Measurements from ENCODE around the gene APBB2.

APBB2 gene

GRCh38 chr4:40986375-40986774 lies 228.0 kb downstream of the APBB2 start:
- no peak for DNase-seq (ENCODE audit: low read depth, low spot score)
- no peak for TF ChIP-seq CTCF (IDR thresholded peaks at IDR 0.05; ENCODE audit: insufficient read depth, low read length, missing control alignments)
- H3K4me3 ChIP-seq (ENCODE audit: low read depth, low read length): no peak overlapping the region
- ChIA-PET POLR2A (no interaction called here), CTCF (interaction anchor here (0.9 to 4.6 kb wide), 7 partner anchors 10 to 230 kb away, joined by 3 to 39 read pairs (median 5); partner anchors contain the start of gene APBB2)

GRCh38 chr4:40984051-40984450 lies 230.3 kb downstream of the APBB2 start:
- CTCF ChIA-PET: interaction anchor here (2.2 to 4.6 kb wide), 2 partner anchors 8 to 59 kb away, joined by 6 to 39 read pairs; no protein-coding TSS in a partner anchor
- no peak for TF ChIP-seq CTCF (IDR thresholded peaks at IDR 0.05; ENCODE audit: insufficient read depth, low read length, missing control alignments)
- H3K4me3 ChIP-seq (ENCODE audit: low read depth, low read length): no peak overlapping the region
- no peak for DNase-seq (ENCODE audit: low read depth, low spot score)
- POLR2A ChIA-PET: no interaction called here

GRCh38 chr4:40980318-40980883 lies 233.9 kb downstream of the APBB2 start:
- peak; percentile 32 for TF ChIP-seq CTCF (IDR thresholded peaks at IDR 0.05; ENCODE audit: insufficient read depth, low read length, missing control alignments)
- H3K4me3 ChIP-seq (ENCODE audit: low read depth, low read length): no peak overlapping the region
- no peak for DNase-seq (ENCODE audit: low read depth, low spot score)
- ChIA-PET CTCF (interaction anchor here (1.0 to 13.2 kb wide), 17 partner anchors 9 to 279 kb away, joined by 3 to 205 read pairs (median 5); partner anchors contain the start of gene APBB2), POLR2A (no interaction called here)

GRCh38 chr4:40978548-40978947 lies 235.8 kb downstream of the APBB2 start:
- DNase-seq (ENCODE audit: low read depth, low spot score): no peak
- ChIA-PET POLR2A (interaction anchor here (1.1 kb wide), 1 partner anchor 12 kb away, joined by 6 read pairs; no protein-coding TSS in a partner anchor), CTCF (interaction anchor here (0.8 to 13.2 kb wide), 14 partner anchors 10 to 281 kb away, joined by 3 to 205 read pairs (median 6); partner anchors contain the start of gene APBB2)
- no peak overlapping the region for H3K4me3 ChIP-seq (ENCODE audit: low read depth, low read length)
- TF ChIP-seq CTCF (IDR thresholded peaks at IDR 0.05; ENCODE audit: insufficient read depth, low read length, missing control alignments): no peak

- H3K4me3 ChIP-seq (ENCODE audit: low read depth, low read length): no peak overlapping the region
- DNase-seq (ENCODE audit: low read depth, low spot score): no peak
- ChIA-PET CTCF (interaction anchor here (0.6 to 13.2 kb wide), 45 partner anchors 8 to 287 kb away, joined by 3 to 205 read pairs (median 4); partner anchors contain the start of genes APBB2 and UCHL1), POLR2A (interaction anchor here (0.7 to 1.2 kb wide), 2 partner anchors 238 to 281 kb away, joined by 4 to 5 read pairs; partner anchors contain the start of genes APBB2 and UCHL1)
- TF ChIP-seq CTCF (IDR thresholded peaks at IDR 0.05; ENCODE audit: insufficient read depth, low read length, missing control alignments): peak; percentile 55
Observed at GRCh38 chr4:40976343-40976742, 238.0 kb downstream of the APBB2 start.

GRCh38 chr4:40972722-40973121 lies 241.6 kb downstream of the APBB2 start:
- DNase-seq (ENCODE audit: low read depth, low spot score): no peak
- no peak for TF ChIP-seq CTCF (IDR thresholded peaks at IDR 0.05; ENCODE audit: insufficient read depth, low read length, missing control alignments)
- H3K4me3 ChIP-seq (ENCODE audit: low read depth, low read length): no peak overlapping the region
- ChIA-PET CTCF (interaction anchor here (0.5 to 13.2 kb wide), 4 partner anchors 11 to 242 kb away, joined by 3 to 205 read pairs (median 6); partner anchors contain the start of gene APBB2), POLR2A (interaction anchor here (0.6 to 0.7 kb wide), 2 partner anchors 24 to 284 kb away, joined by 3 read pairs; partner anchors contain the start of gene UCHL1)
